Measurements from ENCODE around the gene TLR4. TPM values are rescaled to one million over a fixed set of nuclear protein-coding genes. Genes with fewer than 3 reads are reported as not detected.

Gene TLR4
- total RNA-seq, 1 donor from 2014 or later = 70.1 TPM

GRCh38 chr9:117734082-117734481, 29.9 kb downstream of the TLR4 start:
- TF ChIP-seq, protein P1, sequence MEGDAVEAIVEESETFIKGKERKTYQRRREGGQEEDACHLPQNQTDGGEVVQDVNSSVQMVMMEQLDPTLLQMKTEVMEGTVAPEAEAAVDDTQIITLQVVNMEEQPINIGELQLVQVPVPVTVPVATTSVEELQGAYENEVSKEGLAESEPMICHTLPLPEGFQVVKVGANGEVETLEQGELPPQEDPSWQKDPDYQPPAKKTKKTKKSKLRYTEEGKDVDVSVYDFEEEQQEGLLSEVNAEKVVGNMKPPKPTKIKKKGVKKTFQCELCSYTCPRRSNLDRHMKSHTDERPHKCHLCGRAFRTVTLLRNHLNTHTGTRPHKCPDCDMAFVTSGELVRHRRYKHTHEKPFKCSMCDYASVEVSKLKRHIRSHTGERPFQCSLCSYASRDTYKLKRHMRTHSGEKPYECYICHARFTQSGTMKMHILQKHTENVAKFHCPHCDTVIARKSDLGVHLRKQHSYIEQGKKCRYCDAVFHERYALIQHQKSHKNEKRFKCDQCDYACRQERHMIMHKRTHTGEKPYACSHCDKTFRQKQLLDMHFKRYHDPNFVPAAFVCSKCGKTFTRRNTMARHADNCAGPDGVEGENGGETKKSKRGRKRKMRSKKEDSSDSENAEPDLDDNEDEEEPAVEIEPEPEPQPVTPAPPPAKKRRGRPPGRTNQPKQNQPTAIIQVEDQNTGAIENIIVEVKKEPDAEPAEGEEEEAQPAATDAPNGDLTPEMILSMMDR (IDR thresholded peaks at IDR 0.05) = no peak
- Histone ChIP-seq H3K9me3 (no peaks in the 10 kb centered on the region), H3K27me3 (ENCODE audit: low read depth) (no peaks in the 10 kb centered on the region), H3K4me3 (no peak overlapping the region), H3K4me1 (no peaks in the 10 kb centered on the region), H3K36me3 (no peaks in the 10 kb centered on the region), H3K27ac (no peak overlapping the region)
- ATAC-seq (no peak), DNase-seq (no peak)
- intact Hi-C loops (cut with DNase I) = no loop called here

DNA sequence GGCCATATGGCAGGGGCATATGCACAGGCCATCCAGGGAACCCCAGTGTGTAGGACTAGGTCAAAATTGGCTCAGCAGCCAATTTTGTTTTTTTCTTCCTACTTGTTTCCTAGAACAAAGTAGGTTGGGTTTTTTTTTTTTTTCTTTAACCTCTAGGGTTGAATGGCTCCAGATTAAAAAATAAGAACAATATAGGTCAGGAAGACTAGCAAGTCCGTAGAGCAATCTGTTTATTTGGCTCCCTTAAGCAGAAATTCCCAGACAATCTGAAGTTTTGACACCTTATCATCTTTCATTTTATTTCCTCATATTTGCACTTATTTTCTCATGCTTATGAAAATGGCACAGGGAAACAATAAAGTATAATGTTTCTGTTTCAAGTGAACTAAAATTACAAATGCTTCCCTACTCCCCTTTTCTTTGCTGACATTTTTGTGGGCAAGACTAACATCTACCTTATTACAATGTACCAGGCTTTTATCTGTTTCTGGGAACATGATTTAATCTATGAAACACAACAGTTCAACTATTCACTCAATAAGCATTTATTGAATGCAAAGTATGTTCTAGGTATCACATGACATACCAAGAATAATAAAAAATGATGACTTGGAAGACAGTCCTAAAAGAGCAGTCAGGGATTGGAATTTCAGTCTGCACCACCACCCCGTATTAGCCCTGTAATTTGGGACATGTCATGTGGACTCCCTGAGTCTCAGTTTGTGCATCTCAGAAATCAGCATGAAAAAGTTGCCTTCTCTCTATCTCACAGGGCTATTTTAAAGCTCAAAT, 30.5 kb downstream of the TLR4 start:
- Histone ChIP-seq H3K4me1 (no peaks in the 10 kb centered on the region), H3K4me3 (no peak overlapping the region), H3K9me3 (no peaks in the 10 kb centered on the region), H3K27me3 (ENCODE audit: low read depth) (no peaks in the 10 kb centered on the region), H3K36me3 (no peaks in the 10 kb centered on the region), H3K27ac (no peak overlapping the region)
- no peak for DNase-seq
- intact Hi-C loops (cut with DNase I) = no loop called here
- ATAC-seq = no peak
- TF ChIP-seq, protein P1 (IDR thresholded peaks at IDR 0.05) = no peak

- no peak overlapping the region for H3K27ac ChIP-seq
- TF ChIP-seq, protein P1 (IDR thresholded peaks at IDR 0.05) = no peak
- no peak overlapping the region for H3K4me3 ChIP-seq
- H3K4me1 ChIP-seq = no peaks in the 10 kb centered on the region
- intact Hi-C loops (cut with DNase I) = no loop called here
- no peak for ATAC-seq
- H3K27me3 ChIP-seq (ENCODE audit: low read depth) = no peaks in the 10 kb centered on the region
- H3K9me3 ChIP-seq = no peaks in the 10 kb centered on the region
- DNase-seq = no peak
- H3K36me3 ChIP-seq = no peaks in the 10 kb centered on the region
Measured at GRCh38 chr9:117737721-117738226, 33.6 kb downstream of the TLR4 start.

DNA sequence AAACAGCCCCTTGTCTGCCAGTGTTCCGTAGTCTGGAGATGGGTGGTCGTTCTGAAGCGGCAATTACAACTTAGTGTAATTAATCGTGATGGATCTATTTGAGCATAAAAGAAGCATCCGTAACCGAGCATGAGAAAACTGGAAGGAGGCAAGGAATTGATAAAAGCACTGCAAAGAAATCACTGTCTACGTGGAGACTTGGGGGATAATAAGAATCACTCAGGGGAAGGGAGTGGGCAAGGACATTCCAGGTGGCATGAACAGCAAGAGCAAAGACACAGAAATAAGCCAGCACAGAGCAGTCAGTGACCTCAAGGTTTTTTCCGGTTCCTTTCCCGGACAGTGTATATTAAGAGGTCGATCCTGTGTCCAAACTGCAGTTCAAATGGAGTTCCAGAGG, 35.0 kb downstream of the TLR4 start:
- TF ChIP-seq, protein P1 (IDR thresholded peaks at IDR 0.05) = no peak
- no peak for ATAC-seq

DNA sequence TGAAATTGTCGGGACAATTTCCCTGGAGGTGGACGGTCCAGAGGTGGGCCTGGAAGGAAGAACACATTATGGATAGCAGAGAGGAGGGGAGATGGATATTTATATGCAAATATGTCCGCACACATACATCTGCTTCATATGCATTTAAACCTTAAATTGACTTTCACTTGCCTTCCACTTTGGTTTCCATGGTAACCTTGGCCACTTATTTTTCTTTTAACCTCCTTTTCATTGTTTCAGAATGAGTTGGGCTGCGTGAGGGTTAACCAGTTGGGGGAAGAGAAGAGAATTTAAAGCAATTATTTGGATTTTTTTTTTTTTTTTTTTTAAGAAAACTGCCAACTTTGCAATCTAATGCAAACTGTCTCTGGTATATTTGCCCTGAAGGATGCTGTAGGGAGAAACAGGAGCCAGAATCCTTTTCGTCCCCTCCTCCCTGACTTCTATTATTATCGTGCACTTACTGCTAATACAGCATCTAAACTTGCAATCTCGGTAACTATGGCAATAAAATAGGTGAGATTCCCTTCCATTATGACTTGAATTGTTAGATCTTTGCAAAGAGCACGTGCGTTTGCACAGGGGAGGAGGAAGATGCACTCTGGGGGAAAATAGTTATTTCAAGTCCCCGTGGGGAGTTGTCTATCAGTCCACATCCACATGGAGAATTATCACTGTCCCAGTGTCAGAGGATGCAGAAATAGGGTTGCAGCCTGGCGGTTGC, 35.6 kb downstream of the TLR4 start:
- ATAC-seq = no peak
- DNase-seq = no peak
- intact Hi-C loops (cut with DNase I) = no loop called here
- H3K4me1 ChIP-seq = no peaks in the 10 kb centered on the region
- H3K4me3 ChIP-seq = no peak overlapping the region
- H3K27me3 ChIP-seq (ENCODE audit: low read depth) = peaks cover 1% of the 10 kb centered on the region
- H3K27ac ChIP-seq = no peak overlapping the region
- H3K36me3 ChIP-seq = no peaks in the 10 kb centered on the region
- TF ChIP-seq, protein P1 (IDR thresholded peaks at IDR 0.05) = no peak
- no peaks in the 10 kb centered on the region for H3K9me3 ChIP-seq

More for the DNA sequence above, 35.0 kb downstream of the TLR4 start:
- Histone ChIP-seq H3K27me3 (ENCODE audit: low read depth) (no peaks in the 10 kb centered on the region), H3K4me1 (no peaks in the 10 kb centered on the region), H3K36me3 (no peaks in the 10 kb centered on the region), H3K27ac (no peak overlapping the region), H3K9me3 (no peaks in the 10 kb centered on the region), H3K4me3 (no peak overlapping the region)
- no peak for DNase-seq
- intact Hi-C loops (cut with DNase I) = no loop called here
